ENCODE measurements around the gene SH2D3C.
"Not testable (repeated sequence)": the region's sequence is repeated elsewhere in the genome, so short reads cannot be mapped to it uniquely, and the experiment has no call there.

Gene SH2D3C

DNA sequence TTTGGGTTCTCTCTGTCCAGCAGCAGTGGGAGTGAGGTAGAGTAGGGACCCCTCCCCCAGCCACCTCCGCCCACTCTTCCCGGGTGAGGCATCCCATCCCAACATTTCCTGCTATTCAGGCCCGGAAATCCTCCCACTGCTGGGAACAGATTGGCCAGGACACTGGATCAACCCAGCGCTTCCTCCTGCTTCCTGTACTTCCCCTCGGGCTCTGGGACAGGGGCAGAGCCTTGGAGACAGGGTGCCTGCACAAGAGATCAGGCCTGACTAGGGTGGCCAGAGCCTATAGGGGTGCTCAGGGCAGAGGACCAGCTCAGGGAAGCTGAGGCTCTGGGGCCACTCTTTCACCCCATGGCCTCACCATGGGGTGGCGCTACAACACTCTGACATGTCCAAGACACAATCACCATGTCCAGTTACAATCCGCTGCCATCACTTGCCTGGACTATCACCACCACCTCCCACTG, 14.5 kb downstream of the SH2D3C start:
- no peak for DNase-seq (ENCODE audit: low read depth)

DNA sequence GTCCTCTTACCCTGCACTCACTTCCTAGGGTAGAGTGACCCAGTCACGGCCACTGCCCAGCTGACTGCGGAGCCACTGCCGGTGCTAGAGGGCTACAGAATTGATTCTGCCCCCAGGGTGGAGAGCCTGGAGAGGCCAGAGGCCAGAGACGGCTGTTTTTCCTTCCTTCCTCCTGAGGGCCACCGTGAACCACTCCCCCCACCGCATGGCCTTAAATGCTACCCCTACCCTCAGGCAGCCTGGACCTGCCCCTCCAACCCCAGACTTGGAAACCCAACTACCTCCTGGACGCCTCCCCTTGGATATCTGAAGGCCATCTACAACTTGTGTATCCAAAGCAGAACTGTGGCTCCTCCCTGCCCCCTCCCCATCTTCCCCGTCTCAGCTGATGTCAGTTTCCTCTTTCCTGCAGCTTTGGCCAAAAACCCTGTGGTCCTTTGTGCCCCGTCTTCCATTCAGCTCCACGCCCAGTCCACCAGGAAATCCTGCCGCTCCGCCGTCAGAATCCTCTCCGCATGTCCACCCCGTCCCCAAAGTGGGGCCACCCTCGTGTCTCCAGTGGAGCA, 16.3 kb downstream of the SH2D3C start:
- no peak for DNase-seq (ENCODE audit: low read depth)

DNA sequence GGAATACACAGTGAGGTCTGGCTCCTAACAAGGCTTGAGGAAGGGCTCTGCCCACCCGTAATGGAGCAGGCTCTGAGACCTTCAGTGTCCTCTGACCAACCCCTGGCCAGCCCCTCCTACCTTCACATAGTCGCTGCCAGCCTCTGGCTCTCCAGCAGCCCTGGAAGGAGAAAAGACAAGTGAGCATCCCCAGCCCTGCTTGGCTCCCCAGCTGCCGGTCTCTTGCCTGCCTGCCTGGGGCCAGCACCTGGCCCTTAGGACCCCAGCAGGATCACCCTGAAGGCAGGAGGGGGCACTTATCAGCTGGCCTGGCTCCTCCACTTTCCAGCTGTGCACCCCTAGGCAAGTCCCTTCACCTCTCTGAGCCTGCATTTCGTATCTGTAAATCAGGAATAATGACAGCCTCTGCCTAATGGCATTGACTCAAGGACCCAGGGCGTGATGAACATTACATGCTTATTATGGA, 16.9 kb downstream of the SH2D3C start:
- no peak for DNase-seq (ENCODE audit: low read depth)

DNA sequence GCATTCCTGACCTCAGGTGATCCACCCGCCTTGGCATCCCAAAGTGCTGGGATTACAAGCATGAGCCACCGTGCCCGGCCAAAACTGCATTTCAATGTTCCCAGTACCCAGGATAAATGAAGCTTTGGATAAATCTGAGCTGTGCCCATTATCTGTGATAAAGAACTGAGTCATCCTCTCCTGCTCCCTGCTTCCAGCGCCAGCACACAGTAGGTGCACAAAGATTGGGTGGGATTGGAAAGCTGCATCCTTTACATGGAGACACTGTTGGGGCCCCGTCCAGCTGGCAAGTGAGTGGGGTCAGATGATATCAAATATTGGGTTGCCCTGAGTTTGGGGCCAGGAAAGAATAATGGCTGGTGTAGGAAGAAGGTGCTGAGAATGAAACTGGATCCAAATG, 17.4 kb downstream of the SH2D3C start:
- DNase-seq (ENCODE audit: low read depth) = no peak

DNA sequence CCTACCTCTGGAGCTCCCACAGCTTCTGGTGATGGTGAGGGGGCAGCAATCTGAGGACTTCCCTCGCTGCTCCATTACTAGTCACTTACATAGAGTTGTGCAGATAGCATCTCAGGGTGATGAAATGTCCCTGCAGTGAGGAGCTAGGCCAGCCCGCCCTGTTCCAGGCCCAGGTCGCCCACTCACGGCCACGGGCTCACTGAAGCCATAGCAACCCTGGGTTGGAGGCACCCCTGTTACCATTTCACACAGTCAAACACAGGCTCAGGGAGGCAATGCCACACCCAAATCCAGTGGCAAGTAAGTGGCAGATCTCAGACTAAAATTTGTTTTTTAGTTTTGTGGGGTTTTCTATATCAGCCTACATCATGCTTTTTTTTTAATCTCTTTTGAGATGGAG, 19.6 kb downstream of the SH2D3C start:
- no peak for DNase-seq (ENCODE audit: low read depth)

DNA sequence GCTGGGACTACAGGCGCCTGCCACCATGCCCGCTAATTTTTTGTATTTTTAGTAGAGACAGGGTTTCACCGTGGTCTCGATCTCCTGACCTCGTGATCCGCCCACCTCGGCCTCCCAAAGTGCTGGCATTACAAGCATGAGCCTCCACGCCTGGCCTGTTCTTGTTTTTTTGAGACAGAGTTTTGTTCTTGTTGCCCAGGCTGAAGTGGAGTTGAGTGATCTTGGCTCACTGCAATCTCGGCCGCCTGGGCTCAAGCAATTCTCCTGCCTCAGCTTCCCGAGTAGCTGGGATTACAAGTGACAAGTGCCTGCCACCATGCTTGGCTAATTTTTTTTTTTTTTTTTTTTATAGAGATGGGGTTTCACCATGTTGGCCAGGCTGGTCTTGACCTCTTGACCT, 21.7 kb downstream of the SH2D3C start:
- not testable (repeated sequence) for DNase-seq (ENCODE audit: low read depth)

DNA sequence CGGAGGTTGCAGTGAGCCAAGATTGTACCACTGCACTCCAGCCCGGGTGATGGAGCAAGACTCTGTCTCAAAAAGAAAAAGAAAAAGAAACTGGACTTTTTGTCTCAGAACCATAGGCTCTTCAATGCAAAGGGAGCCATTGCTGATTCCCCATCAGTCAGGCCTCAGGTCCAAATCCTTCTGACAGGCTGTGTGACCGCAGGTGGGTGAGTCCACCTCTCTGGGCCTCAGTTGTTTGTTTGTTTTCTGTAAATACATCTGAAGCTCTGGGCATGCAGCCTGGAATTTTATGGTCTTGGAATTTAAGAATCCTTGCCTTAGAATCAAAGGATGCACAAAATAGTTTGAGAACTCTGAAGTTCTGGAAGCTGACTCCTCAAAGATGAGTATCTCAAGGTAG, 22.2 kb downstream of the SH2D3C start:
- no peak for DNase-seq (ENCODE audit: low read depth)

DNA sequence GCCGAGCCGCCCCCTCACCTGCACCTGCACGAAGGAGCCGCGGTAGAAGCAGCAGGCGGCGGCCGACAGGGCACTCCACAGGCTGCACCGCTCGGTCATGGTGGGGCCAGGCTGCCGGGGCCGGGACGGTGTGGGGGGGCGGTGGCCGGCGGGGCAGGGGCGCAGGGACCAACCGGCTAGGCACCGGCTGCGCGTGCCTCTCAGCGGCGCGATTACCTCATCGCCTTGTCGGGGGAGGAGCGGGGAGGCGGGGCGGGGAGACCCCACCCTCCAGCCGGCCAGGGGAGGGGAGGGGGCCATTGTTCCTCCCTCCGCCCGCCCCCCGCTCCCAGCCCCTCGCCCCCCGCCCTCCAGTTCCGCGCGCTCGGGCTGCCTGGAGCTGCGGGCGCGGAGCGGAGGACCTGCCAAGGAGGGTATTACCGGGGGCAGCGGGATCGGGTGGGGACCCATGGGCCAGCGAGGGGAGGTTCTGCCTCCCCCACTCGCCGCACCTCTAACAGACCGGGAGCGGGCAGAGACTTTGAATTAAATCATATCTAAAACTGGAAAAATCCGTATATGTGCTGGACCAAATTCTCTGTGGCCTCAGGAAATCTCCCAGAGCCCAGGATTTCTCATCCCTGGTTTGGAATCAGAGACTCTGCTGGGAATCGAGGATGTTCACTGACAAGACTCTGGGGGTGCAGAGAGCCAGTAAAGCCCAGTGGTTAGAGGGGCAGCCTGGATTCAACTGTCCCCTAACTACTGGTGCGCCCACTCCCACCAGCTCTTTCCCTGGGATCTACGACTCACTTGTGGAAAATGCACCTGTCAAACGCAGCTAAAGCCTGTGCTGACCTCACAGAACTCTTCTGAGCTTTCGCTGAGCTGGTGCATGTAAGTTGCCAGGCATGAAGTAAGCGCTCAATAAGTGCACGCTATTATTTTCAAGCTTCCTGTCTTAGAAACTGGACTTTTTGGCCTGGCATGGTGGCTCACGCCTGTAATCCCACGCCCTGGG, 23.1 kb downstream of the SH2D3C start:
- no peak for DNase-seq (ENCODE audit: low read depth)

DNA sequence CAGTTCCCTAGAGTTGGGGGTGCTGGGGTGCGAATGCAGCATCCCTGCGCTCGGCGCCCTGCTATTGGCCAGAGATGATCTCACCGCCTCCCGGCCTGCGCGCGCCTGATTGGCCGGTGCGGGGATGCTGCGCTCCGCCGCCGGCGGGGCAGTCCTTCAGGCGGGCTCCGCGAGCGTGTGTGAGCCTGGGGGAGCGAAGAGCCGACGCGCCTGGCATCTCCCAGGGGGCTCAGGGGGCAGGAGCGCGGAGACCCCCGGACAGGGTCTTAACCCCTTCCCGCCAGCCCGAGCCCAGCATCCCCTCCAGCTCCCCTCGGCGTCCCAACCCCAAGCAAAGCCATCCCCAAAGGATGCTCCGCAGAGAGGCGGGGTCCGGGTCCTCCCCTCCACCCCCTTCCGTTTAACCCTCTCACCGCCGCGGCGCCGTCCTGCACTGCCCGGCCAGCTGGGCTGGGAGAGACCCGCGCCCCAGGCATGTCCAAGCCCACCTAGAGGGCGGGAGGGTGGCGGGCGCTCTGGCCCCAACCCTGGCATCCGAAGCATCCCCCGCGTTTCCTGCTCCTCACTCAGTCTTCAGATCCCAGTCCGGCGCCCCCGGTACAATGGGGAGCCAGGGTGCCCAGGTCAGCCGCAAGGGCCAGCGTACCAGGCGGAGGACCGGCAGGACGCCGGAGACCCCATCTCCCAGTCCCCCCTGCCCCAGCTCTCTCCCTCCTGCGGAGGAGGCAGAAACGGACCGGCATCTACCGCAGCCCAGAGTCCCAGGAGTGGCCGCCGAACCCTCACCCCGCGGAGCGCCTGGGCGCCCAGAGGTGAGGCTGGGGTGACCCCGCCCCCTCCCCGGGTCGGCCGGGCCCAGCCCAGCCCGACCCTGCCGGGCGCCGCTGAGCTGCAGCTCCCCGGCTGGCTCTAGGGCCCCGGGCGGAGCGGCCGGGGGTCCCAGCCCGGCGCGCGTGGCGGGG, 24.1 kb downstream of the SH2D3C start:
- DNase-seq (ENCODE audit: low read depth) = no peak

DNA sequence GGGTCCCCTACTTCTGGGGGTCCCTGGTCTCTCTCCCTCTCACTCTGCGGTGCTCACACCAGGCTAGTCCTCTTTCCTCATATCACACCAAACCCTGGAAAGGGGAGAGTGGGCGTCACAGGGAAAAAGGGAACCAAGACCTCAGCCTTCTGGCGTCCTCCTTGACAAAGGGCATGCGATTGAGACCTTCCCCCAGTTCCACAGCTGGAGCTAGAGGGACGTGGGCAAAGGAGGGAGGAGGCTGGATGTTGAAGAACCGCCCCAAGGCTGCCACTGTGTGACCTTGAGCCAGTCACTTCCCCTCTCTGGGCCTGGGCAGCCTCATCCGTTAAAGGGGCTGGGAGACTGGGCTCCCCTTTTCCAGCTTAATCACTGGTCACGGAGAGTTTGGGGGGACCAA, 24.8 kb downstream of the SH2D3C start:
- no peak for DNase-seq (ENCODE audit: low read depth)

DNA sequence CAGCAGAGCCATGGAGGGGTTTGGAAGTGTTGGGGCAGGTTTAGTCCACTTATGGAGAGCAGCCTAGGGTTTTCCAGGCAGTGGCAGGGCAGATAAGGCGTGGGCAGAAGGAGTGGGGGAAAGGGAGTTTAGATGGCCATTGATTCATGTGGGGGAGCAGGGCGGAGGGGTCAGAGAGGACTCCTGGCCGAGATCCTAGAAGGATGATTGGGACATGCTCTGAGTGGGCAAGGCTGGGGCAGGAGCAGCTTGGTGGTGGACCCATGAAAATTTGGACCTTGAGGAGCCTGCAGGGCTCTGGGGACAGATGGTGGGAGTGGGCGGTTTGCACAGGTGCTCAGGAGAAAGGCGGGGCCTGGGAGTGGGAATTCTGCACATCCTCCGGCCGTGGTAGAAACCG, 25.3 kb downstream of the SH2D3C start:
- DNase-seq (ENCODE audit: low read depth) = no peak

DNA sequence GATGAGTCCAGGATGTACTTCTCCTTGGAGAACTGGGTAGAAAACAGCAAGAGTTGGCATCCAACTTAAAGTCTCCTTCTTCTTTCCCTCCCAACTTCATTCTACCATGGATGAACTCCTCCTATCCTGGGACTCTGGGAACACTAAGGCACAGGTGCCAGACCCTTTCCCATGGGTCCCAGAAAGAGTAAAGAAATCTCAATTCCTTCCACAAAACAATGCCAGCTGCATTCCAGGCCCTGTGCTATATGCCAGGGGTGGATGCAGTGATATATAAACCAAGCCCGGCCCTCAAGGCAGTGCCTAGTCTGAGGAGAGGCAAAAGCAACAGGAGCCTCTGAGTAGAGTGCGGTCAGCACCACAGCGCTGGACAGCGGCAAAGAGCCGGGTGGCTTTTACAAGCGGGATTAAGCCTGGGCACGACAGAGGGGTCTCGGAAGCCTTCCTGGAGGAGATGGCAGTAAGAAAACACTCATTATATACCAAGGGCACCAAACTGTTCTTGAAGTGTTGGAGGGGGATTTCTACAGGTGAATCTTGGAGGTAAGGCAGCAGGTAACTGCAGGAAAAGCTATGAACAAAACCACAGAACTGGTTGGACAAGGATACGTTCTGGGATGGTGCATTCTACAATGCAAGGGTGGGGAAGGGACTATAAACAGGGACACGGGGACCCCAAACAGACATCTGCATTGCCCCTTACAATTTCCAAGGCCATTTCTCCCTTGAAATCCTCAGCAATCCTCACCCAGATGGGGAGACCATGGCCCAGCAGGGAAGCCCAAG, 27.0 kb downstream of the SH2D3C start:
- DNase-seq (ENCODE audit: low read depth) = no peak

DNA sequence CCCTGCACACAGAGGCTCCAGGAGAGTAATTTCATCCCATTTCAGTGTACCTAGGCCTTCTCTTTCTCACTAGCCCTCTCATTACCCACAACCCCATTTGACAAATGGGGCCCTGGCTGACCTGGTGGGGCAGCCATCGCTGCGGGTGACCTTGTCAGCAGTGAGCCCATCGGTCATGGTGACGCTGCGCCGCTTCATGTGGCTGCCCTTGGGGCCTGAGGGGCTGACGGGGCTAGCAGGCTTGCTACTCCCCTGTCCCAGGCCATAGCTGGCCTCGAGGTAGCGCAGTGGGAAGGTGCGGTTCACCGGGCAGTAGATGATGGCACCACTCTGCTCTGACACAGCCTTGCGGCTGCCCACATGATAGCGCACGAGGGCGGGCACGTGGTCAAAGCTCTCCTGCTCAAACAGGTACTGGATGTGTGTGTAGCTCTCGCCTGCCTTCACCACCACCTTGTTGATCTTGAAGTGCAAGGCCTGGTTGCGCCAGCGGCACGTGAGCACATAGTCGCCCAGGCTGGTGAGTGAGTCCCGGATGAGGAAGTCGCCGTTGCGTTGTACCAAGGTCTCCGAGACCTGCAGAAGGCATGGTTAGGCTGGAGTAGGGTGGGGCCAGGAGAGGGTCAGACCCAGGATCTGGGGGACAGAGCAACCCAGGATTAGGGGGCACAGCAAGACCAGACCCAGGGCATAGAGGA, 29.2 kb downstream of the SH2D3C start:
- no peak for DNase-seq (ENCODE audit: low read depth)

DNA sequence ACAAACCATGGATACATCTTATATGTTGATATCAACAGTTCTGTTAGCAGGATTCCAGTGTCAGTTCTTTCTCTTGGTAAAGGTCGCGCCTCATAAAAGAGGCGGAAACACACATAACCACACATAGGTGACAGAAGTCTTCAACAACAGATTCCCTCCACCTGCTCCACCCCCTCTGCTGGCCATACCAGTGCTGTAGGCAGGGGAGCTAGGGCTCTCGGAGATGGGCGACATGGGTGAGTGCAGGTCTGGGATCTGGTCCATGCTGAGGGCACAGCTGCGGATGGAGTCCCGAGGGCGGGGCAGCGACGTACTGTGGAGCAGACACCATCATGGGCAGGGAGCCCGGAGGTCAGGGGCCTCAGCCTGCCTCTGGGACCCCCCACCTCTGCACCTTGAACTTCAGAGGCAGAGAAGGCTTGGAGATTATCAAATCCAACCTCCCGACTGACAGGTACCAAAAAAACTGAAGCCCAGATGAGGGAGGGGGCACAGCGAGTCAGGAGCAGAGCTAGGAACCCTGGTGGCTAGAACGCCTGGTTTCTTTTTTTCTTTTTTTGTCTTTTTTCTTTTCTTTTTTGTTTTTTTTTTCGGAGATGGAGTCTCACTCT, 31.4 kb downstream of the SH2D3C start:
- no peak for DNase-seq (ENCODE audit: low read depth)

DNA sequence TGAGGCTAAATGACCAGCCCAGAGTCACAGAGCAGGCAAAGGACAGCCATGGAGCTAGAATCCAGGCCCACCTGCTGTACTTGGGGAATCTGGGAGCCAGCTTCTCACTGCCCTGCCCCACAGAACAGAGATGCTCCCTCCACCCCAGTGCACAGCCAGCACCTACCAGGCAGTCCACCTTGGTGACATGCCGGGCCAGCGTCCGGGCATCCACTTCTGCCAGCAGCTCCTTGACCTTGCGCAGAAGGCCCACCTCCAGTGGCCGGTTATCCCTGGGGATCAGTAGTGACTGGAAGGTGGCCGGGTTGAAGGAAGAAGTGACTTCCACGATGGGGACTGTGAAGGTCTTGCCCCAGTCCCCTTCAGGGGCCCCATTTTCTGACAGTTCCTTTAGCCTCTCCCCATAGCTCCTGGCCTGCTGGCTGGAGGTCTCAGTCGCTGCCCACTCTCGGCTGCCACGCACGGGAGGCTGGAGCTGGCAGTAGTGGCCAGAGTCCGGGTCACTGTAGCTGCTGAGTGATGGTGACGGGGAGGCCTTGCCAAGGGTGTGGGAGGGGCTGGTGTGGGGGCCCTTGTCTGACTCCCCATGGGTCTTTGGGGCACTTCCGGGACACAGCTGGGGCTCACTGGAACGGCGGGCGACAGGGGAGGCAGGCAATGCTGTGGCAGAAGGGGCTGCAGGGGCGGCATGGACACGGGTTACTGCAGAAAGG, 33.9 kb downstream of the SH2D3C start:
- no peak for DNase-seq (ENCODE audit: low read depth)

DNA sequence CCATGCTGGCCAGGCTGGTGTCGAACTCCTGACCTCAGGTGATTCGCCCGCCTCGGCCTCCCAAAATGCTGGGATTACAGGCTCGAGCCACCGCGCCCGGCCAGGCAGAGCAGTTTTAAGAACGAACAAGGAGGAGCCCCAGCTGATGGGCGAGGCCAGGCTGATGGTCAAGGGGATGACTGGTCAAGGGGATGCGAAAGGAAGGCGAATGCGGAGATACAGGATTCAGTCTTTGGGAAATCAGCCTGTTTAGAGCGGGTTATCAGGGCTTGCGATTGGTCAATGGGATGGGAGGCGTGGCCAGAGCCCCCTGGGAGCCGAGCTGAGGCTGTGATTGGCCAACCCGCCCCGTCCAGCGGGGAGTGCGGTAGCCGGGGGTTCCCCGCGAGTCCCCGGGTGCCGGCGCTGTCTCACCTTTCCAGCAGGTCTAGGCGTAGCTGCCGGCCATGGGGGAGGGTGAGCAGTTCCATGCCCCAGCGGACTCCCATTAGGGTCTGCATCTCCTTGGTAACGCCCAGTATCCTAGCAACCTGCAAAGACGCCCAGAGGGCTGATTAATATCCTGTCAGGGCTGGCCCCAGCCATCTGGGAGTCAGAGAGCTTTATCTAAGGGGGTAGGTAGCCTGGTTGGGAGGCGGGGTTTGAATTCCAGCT, 35.9 kb downstream of the SH2D3C start:
- no peak for DNase-seq (ENCODE audit: low read depth)

DNA sequence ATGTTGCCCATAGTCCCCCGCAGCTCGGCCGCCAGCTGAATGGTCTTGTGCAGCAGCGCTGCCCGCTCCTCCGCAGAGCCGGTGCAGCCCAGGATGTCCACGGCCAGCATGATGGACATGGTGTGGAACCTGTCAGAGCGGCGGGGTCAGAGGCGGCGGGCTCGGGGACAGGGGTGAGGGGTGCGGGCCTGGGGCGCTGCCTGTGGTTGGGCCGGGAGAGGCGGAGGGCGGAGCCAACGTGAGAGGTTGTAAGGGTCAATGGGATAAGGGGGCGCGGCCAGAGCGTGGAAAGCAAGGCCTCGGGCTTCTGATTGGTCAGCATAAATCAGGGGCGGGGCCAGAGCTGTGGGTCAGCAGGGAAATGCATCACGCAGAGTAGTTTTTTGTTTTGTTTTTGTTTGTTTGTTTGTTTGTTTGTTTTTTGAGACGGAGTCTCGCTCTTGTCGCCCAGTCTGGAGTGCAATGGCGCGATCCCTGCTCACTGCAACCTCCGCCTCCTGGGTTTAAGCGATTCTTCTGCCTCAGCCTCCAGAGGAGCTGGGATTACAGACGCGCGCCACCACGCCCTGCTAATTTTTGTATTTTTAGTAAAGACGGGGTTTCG, 36.5 kb downstream of the SH2D3C start:
- DNase-seq (ENCODE audit: low read depth) = no peak

DNA sequence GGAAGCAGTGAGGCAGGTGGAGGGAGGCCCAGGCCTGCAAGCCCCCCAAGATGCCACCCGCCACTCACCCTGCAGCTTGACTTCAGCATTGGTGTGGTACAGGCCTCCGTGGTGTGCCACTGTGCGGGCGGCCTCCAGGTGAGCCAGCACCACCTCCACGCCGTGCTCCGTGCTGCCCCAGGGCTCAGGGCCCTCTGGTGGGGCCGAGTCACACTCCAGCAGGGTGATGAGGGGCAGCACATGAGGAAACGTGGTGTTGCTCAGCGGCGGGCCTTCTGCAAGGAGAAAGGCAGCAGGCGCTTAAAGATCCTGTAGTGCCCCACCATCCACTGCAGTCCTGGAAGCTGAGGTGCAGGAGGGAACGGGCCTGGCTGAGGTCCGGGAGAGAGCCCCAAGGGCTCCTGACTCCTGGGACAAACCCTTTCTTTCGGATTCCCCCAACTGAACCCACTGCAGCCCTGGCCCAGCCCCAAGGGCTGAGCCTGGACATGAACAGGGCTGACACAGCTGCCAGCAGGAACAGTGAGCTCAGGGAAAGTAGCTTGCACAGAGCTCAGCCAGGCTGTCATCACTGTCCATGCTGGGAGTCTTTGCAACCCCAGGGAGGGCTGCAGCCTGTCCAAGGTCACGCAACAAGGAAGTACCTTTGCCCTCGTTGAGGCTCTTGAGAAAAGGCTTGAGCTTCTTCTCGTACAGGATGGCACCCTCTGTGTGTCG, 38.7 kb downstream of the SH2D3C start:
- no peak for DNase-seq (ENCODE audit: low read depth)

Data from stimulated activated CD8-positive, alpha-beta memory T cell treated with anti-CD3 and anti-CD28 coated beads, Interleukin-12 subunit alpha, Interleukin-12 subunit beta, amount 100 ng/mL, for 4 hours (primary cell).